Stimulated activated CD8-positive, alpha-beta memory T cell treated with anti-CD3 and anti-CD28 coated beads, Interleukin-15, amount 100 ng/mL, for 48 hours (primary cell): Measurements from ENCODE around the gene TMEM79.

Source experiments
- DNase-seq, 2 donors: peaks; one replicate each; pipeline ENCODE4 v3.0.0-alpha.2; 2020; ENCODE audit warnings: low read depth in 2 of 2

The TMEM79 gene

GRCh38 chr1:156284112-156284511, at the start of gene TMEM79:
TMEM79 (plus strand) TSS chr1:156284325; CDS start chr1:156285227, 902 bp downstream.
- DNase-seq = no peak

GRCh38 chr1:156236164-156236563, 48.0 kb upstream of the TMEM79 start:
- DNase-seq = no peak

GRCh38 chr1:156238248-156238647, 45.9 kb upstream of the TMEM79 start:
- no peak for DNase-seq

GRCh38 chr1:156241311-156241811, 42.8 kb upstream of the TMEM79 start:
- no peak for DNase-seq

- no peak for DNase-seq
These were observed 42.2 kb upstream of the TMEM79 start, which contains the start of gene BGLAP for GRCh38 chr1:156241926-156242325. BGLAP (plus strand) TSS chr1:156242184; CDS start chr1:156242232, 48 bp downstream.

GRCh38 chr1:156242738-156243137, 41.4 kb upstream of the TMEM79 start:
- no peak for DNase-seq

- no peak for DNase-seq
These were observed 40.0 kb upstream of the TMEM79 start for GRCh38 chr1:156244126-156244525.

- DNase-seq = no peak
These were observed 39.4 kb upstream of the TMEM79 start for GRCh38 chr1:156244712-156245111.

GRCh38 chr1:156245451-156246232, 38.5 kb upstream of the TMEM79 start:
- DNase-seq = no peak

- no peak for DNase-seq
These were observed 37.8 kb upstream of the TMEM79 start for GRCh38 chr1:156246241-156246780.

GRCh38 chr1:156246781-156247459, 37.2 kb upstream of the TMEM79 start:
- DNase-seq = no peak

- no peak for DNase-seq
These were observed 36.4 kb upstream of the TMEM79 start, which contains the start of gene PAQR6 for GRCh38 chr1:156247460-156248322. PAQR6 (minus strand) TSS chr1:156248056; CDS start chr1:156246731, 1,325 bp downstream.

- DNase-seq = no peak
These were observed 35.8 kb upstream of the TMEM79 start for GRCh38 chr1:156248323-156248683.

GRCh38 chr1:156249593-156249992, 34.5 kb upstream of the TMEM79 start:
- DNase-seq = no peak

GRCh38 chr1:156251527-156251926, 32.6 kb upstream of the TMEM79 start:
- DNase-seq = no peak

- DNase-seq = no peak
These were observed 30.5 kb upstream of the TMEM79 start for GRCh38 chr1:156253634-156254033.

- DNase-seq = no peak
These were observed 26.4 kb upstream of the TMEM79 start for GRCh38 chr1:156257711-156258110.

GRCh38 chr1:156258859-156259258, 25.3 kb upstream of the TMEM79 start:
- DNase-seq = no peak

GRCh38 chr1:156259805-156260204, 24.3 kb upstream of the TMEM79 start:
- no peak for DNase-seq

GRCh38 chr1:156260896-156261295, 23.2 kb upstream of the TMEM79 start:
- no peak for DNase-seq

- DNase-seq = no peak
These were observed 21.5 kb upstream of the TMEM79 start for GRCh38 chr1:156262461-156263287.
